GM12878 (cell line): ENCODE results near the gene TMEM161B. TPM values are rescaled to one million over a fixed set of nuclear protein-coding genes. Genes with fewer than 3 reads are reported as not detected.
"Not testable (repeated sequence)": the region's sequence is repeated elsewhere in the genome, so short reads cannot be mapped to it uniquely, and the experiment has no call there.

ENCODE experiments used
- ATAC-seq: fragments of 200-7000 bp; cut with Tn5 transposase; 3 replicates; pipeline ENCODE4 v1.9.1; 2020; ENCODE audit warnings: mild to moderate bottlenecking, moderate library complexity
- BruUV-seq: library from RNA; stranded (reverse); fragments of 400-500 nt; replicated peaks from 2 replicates; lab custom pipeline; 2021; lab: Mats Ljungman, UMichigan
- CTCF ChIA-PET: fragments of 300-600 bp; sonication (Branson Sonifier 250); formaldehyde crosslinking; extraction: SDS; loops from one replicate; lab custom pipeline; 2021; ENCODE audit warnings: inconsistent platforms; lab: Yijun Ruan, JAX
- POLR2A ChIA-PET: fragments of 350-600 bp; formaldehyde crosslinking; extraction: SDS; loops from one replicate; lab custom pipeline; 2021; ENCODE audit warnings: inconsistent platforms; lab: Charles Lee
- RAD21 ChIA-PET: fragments of 300-600 bp; sonication (Branson Sonifier 250); formaldehyde crosslinking; loops from one replicate; lab custom pipeline; 2023; ENCODE audit warnings: antibody characterized with exemption; ENCODE audit not compliant: unreplicated experiment; lab: Charles Lee
- SMC1A ChIA-PET: fragments of 300-600 bp; sonication (Branson Sonifier 250); formaldehyde crosslinking; loops from one replicate; lab custom pipeline; 2023; ENCODE audit not compliant: unreplicated experiment, uncharacterized antibody; lab: Charles Lee
- DNase-seq: peaks from one replicate; pipeline ENCODE4 v3.0.0-alpha.2; 2011; ENCODE audit warnings: low read depth, low spot score
- FAIRE-seq: peaks from 3 replicates; lab custom pipeline; 2011; peaks lifted over from hg19 to GRCh38; lab: Jason Lieb, UNC
- H2AFZ ChIP-seq: 2 replicates; pipeline ENCODE4 v1.6.0; 2011; ENCODE audit warnings: low read depth, low read length, control low read depth; ENCODE audit not compliant: control insufficient read depth
- H3K27ac ChIP-seq: 2 replicates; pipeline ENCODE4 v1.5.1; 2011; ENCODE audit warnings: control low read depth; ENCODE audit not compliant: control insufficient read depth, insufficient read depth
- H3K27me3 ChIP-seq, 2 experiments: replicated peaks in 1 of 2; 2 replicates each; pipeline versions ENCODE4 v1.6.0 to v1.6.1; 2011; ENCODE audit warnings: low read length in 1 of 2; ENCODE audit not compliant: control insufficient read depth in 2 of 2, insufficient read depth in 2 of 2
- H3K36me3 ChIP-seq, 2 experiments: 2 replicates each; pipeline ENCODE4 v1.5.1; 2011; ENCODE audit warnings: low read length in 1 of 2; ENCODE audit not compliant: control insufficient read depth in 2 of 2, insufficient read depth in 2 of 2
- H3K4me1 ChIP-seq: 2 replicates; pipeline ENCODE4 v1.6.1; 2011; ENCODE audit warnings: mild to moderate bottlenecking, low read length, moderate library complexity, mixed read lengths; ENCODE audit not compliant: control insufficient read depth, insufficient read depth
- H3K4me2 ChIP-seq: 2 replicates; pipeline ENCODE4 v1.6.0; 2011; ENCODE audit warnings: control low read depth; ENCODE audit not compliant: control insufficient read depth, insufficient read depth
- H3K4me3 ChIP-seq: fragments of 200-600 bp; sonication (generic); 2 replicates; pipeline ENCODE4 v1.5.1; 2016
- H3K79me2 ChIP-seq: 2 replicates; pipeline ENCODE4 v1.6.0; 2011; ENCODE audit warnings: low read length; ENCODE audit not compliant: control insufficient read depth, insufficient read depth
- H3K9ac ChIP-seq: 2 replicates; pipeline ENCODE4 v1.8.0; 2011; ENCODE audit warnings: low read length, control low read depth, mixed read lengths; ENCODE audit not compliant: control insufficient read depth, insufficient read depth
- H3K9me3 ChIP-seq: replicated peaks from 3 replicates; pipeline ENCODE4 v1.5.1; 2011; ENCODE audit warnings: mild to moderate bottlenecking, low read length; ENCODE audit not compliant: control insufficient read depth, insufficient read depth
- H4K20me1 ChIP-seq: 2 replicates; pipeline ENCODE4 v1.6.0; 2011; ENCODE audit not compliant: control insufficient read depth, insufficient read depth
- ZNF592 ChIP-seq: fragments of 450-650 bp; IDR thresholded peaks from 2 replicates; pipeline ENCODE4 v1.6.1; 2017; ENCODE audit warnings: mild to moderate bottlenecking, moderate library complexity
- WGBS: methylation state at CpG from one replicate; pipeline ENCODE4 v1.1.6; 2016; ENCODE audit warnings: low lambda C conversion rate; ENCODE audit not compliant: insufficient replicate concordance, insufficient coverage; ENCODE audit errors: missing lambda C conversion rate; 5-methylcytosine and 5-hydroxymethylcytosine counted together
- in situ Hi-C: fragments of 300-500 bp; cut with MboI; formaldehyde crosslinking; loops from 9 replicates; pipeline ENCODE4 v1.14.3; 2018; ENCODE audit warnings: mixed read lengths
- intact Hi-C: fragments of 100-400 bp; cut with micrococcal nuclease; formaldehyde crosslinking; loops from one replicate; pipeline ENCODE4 v1.14.2; 2022; ENCODE audit not compliant: unreplicated experiment
- polyA plus RNA-seq, 11 experiments: library from polyadenylated mRNA; depleted of rRNA in 4 of 11; unstranded in 6 of 11; stranded (reverse) in 5 of 11; fragments of >200 nt; fragmentation: Nextera tagmentation in 4 of 11; fragmentation: Illumina TruSeq in 1 of 11; extraction: Ambion mirVana in 4 of 11; extraction: Trizol in 1 of 11; gene quantifications; 1 replicate in 1 of 11; 2 replicates in 10 of 11; pipeline versions ENCODE4 v1.2.1 to v1.2.3, GENCODE V29; 2011 to 2016; ENCODE audit warnings: inconsistent platforms in 2 of 11, missing spikeins in 2 of 11, low read depth in 1 of 11
- total RNA-seq, 4 experiments: library from RNA; depleted of rRNA in 3 of 4; stranded (reverse); fragments of >200 nt in 3 of 4; fragmentation: Illumina TruSeq in 1 of 4; extraction: Trizol in 1 of 4; gene quantifications; 2 replicates each; pipeline versions ENCODE4 v1.2.1 to v1.2.3, GENCODE V29; 2013 to 2021

TMEM161B gene
- total and polyA plus RNA-seq, 10 of the 15 experiments (the other 5 are each of a cell fraction or from before 2014, with no cell fraction given), result 13.8 to 38.9 (median 25.0) TPM

GRCh38 chr5:88244686-88245085 is 24.0 kb downstream of the TMEM161B start (continued):
- no peak for TF ChIP-seq ZNF592

- H3K27me3 ChIP-seq, intact Hi-C loops, H3K27ac ChIP-seq, DNase-seq, H3K36me3 ChIP-seq, H2AFZ ChIP-seq, H3K4me2 ChIP-seq, H3K9ac ChIP-seq, H4K20me1 ChIP-seq, ATAC-seq, RAD21 ChIA-PET, H3K4me1 ChIP-seq, in situ Hi-C loops, H3K4me3 ChIP-seq, CTCF ChIA-PET, H3K9me3 ChIP-seq, POLR2A ChIA-PET, BruUV-seq: not testable (repeated sequence)
- SMC1A ChIA-PET, result interaction anchor here (2.8 kb wide), 1 partner anchor 14 kb away, joined by 9 read pairs; no protein-coding TSS in a partner anchor
- 97% methylated on average over 2 of the region's 2 CpGs for WGBS
- peak; percentile 52 for FAIRE-seq
- peaks cover 32% of the 10 kb centered on the region for H3K79me2 ChIP-seq
Measured at GRCh38 chr5:88243493-88243892, 25.2 kb downstream of the TMEM161B start.
